ENCODE results near the gene MICAL3.

DNA sequence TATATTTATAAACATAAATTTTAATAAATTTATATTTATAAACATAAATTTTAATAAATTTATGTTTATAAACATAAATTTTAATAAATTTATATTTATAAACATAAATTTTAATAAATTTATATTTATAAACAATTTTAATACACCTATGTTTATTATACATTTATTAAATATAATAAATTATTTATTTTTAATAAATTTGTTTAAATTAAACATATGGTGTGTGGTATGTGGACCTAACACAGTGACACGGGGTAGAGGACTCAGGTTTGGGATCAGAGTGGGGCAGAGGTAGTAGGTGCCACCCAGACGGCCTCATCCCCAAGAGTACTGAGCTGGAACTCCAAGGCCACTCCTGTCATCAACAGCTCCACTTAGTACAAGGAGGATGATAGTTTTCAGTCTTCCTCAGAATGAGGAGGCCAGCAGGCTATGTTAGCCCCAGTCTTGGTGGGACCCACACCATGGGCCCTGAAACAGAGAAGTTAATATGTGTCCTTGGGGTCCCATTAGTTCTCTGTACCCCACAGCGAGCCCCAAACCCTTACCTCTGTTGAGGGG, 203.4 kb downstream of the MICAL3 start:
- no peak for TF ChIP-seq POLR2A (IDR thresholded peaks at IDR 0.05)
- TF ChIP-seq, protein P1, sequence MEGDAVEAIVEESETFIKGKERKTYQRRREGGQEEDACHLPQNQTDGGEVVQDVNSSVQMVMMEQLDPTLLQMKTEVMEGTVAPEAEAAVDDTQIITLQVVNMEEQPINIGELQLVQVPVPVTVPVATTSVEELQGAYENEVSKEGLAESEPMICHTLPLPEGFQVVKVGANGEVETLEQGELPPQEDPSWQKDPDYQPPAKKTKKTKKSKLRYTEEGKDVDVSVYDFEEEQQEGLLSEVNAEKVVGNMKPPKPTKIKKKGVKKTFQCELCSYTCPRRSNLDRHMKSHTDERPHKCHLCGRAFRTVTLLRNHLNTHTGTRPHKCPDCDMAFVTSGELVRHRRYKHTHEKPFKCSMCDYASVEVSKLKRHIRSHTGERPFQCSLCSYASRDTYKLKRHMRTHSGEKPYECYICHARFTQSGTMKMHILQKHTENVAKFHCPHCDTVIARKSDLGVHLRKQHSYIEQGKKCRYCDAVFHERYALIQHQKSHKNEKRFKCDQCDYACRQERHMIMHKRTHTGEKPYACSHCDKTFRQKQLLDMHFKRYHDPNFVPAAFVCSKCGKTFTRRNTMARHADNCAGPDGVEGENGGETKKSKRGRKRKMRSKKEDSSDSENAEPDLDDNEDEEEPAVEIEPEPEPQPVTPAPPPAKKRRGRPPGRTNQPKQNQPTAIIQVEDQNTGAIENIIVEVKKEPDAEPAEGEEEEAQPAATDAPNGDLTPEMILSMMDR (IDR thresholded peaks at IDR 0.05) = no peak

Data from testis (tissue), 2 donors.